Measurements from ENCODE around the gene GDAP1L1.

DNA sequence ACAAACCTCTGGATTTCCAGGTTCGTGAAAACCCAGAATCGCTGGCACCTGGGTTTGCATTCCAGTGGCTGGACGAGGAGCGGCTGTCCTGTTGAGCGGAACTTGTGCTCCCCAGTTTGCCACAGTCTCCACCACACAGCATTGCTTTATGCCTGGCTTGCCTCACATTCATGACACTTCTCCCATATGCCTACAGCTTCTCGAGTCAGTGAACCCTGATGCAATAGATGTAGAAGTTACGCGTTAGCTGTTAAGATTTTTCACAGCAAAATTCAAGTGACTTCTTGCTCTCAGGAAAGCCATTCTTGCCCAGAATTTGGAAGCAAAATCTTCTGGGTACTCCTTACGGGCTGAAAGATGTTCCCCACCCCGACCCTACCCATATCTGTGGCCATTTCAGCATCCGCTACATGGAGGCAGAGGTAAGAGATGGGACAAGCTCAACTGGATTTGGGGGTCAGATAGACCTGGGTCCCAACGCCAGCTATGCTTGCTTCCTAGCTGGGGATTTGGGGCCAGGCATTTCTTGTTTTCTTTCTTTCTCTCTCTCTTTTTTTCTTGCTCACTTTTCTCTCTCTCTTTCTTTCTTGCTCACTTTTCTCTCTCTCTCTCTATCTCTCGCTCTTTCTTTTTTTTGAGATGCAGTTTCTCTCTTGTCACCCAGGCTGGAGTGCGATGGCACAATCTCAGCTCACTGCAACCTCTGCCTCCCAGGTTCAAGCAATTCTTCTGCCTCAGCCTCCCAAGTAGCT lies 12.4 kb upstream of the GDAP1L1 start:
- TF ChIP-seq CTCF (IDR thresholded peaks at IDR 0.05; ENCODE audit: extremely low read depth in 1 of 2, insufficient read depth in 1 of 2, low read depth in 1 of 2, low read length in 2 of 2) (no peak), MAX (IDR thresholded peaks at IDR 0.05; ENCODE audit: insufficient read depth, insufficient read length) (no peak), POLR2A (IDR thresholded peaks at IDR 0.05; ENCODE audit: low read depth, low read length) (no peak), EZH2 (IDR thresholded peaks at IDR 0.05; ENCODE audit: borderline replicate concordance, low read depth, low read length, severe bottlenecking) (no peak), MYC (IDR thresholded peaks at IDR 0.05; ENCODE audit: low read depth, low read length) (no peak), POLR2AphosphoS5 (IDR thresholded peaks at IDR 0.05; ENCODE audit: insufficient read depth, low read depth, low read length) (no peak), JUN (IDR thresholded peaks at IDR 0.05; ENCODE audit: borderline replicate concordance, insufficient read depth, insufficient read length, low read depth) (no peak), FOS (IDR thresholded peaks at IDR 0.05; ENCODE audit: borderline replicate concordance, insufficient read depth, low read length) (no peak), GATA2 (IDR thresholded peaks at IDR 0.05; ENCODE audit: insufficient read depth, insufficient read length, low read depth, low read length) (no peak)
